ENCODE data around the gene SRC. TPM values are rescaled to one million over a fixed set of nuclear protein-coding genes. Genes with fewer than 3 reads are reported as not detected.
A peak's percentile ranks its signal among the peaks of the same experiment; 100 is the strongest.

SRC gene
- total and polyA plus RNA-seq, 2 experiments from 2014 or later: 8.0 to 25.9 TPM

DNA sequence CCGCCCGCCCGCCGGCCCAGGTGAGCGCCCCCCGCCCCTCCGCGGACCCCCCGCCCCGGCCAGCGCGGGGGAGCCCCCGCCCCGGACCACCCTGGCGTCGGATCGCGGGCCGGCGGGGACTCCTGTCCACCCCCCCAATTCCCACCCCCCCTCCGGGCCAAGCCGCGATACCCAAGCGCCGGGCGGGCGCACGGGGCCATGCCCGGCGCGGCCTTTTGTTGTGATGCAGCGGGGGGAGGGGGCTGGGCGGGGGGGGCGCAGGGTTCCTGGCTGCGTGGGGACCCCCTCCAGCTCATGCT, 245 bp downstream of the SRC start:
- Histone ChIP-seq H4K20me1 (replicated peaks; ENCODE audit: insufficient read depth) (peaks cover 9% of the 10 kb centered on the region; the same call in 1 of the 2 replicates), H3F3A (replicated peaks; ENCODE audit: low read depth) (no peaks in the 10 kb centered on the region), H3K4me1 (ENCODE audit: insufficient read depth) (peaks cover 5% of the 10 kb centered on the region; the same call in 1 of the 2 replicates), H2AFZ (no peak overlapping the region), H3K4me3 (peak overlapping the region; percentile 67), H3K9me2 (ENCODE audit: insufficient read depth) (no peaks in the 10 kb centered on the region), H3K27ac (ENCODE audit: low read depth) (no peak overlapping the region), H3K27me3 (ENCODE audit: insufficient read depth) (no peaks in the 10 kb centered on the region), H3K79me2 (replicated peaks; ENCODE audit: insufficient read depth) (peaks cover 44% of the 10 kb centered on the region), H3K36me3 (ENCODE audit: insufficient read depth) (no peaks in the 10 kb centered on the region), H3K4me2 (peak overlapping the region; percentile 84)
- H3K9me3 Mint-ChIP-seq: no peaks in the 10 kb centered on the region
- no peak overlapping the region; the same call in 2 of the 3 replicates for H3K4me3 Mint-ChIP-seq
- no peak; the same call in 2 of the 3 replicates for ATAC-seq
- H3K27ac Mint-ChIP-seq: no peak overlapping the region
- peaks cover 10% of the 10 kb centered on the region; the same call in 2 of the 3 replicates for H3K36me3 Mint-ChIP-seq (ENCODE audit: low read depth)
- H3K27me3 Mint-ChIP-seq (ENCODE audit: insufficient read depth, low read depth, poor library complexity): peaks cover 19% of the 10 kb centered on the region
- H3K4me1 Mint-ChIP-seq: peaks cover 26% of the 10 kb centered on the region
- DNase-seq (ENCODE audit: low spot score): no peak
- TF ChIP-seq, protein P1, sequence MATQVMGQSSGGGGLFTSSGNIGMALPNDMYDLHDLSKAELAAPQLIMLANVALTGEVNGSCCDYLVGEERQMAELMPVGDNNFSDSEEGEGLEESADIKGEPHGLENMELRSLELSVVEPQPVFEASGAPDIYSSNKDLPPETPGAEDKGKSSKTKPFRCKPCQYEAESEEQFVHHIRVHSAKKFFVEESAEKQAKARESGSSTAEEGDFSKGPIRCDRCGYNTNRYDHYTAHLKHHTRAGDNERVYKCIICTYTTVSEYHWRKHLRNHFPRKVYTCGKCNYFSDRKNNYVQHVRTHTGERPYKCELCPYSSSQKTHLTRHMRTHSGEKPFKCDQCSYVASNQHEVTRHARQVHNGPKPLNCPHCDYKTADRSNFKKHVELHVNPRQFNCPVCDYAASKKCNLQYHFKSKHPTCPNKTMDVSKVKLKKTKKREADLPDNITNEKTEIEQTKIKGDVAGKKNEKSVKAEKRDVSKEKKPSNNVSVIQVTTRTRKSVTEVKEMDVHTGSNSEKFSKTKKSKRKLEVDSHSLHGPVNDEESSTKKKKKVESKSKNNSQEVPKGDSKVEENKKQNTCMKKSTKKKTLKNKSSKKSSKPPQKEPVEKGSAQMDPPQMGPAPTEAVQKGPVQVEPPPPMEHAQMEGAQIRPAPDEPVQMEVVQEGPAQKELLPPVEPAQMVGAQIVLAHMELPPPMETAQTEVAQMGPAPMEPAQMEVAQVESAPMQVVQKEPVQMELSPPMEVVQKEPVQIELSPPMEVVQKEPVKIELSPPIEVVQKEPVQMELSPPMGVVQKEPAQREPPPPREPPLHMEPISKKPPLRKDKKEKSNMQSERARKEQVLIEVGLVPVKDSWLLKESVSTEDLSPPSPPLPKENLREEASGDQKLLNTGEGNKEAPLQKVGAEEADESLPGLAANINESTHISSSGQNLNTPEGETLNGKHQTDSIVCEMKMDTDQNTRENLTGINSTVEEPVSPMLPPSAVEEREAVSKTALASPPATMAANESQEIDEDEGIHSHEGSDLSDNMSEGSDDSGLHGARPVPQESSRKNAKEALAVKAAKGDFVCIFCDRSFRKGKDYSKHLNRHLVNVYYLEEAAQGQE (IDR thresholded peaks at IDR 0.05; ENCODE audit: unreplicated experiment): no peak
- TF ChIP-seq, protein P2, sequence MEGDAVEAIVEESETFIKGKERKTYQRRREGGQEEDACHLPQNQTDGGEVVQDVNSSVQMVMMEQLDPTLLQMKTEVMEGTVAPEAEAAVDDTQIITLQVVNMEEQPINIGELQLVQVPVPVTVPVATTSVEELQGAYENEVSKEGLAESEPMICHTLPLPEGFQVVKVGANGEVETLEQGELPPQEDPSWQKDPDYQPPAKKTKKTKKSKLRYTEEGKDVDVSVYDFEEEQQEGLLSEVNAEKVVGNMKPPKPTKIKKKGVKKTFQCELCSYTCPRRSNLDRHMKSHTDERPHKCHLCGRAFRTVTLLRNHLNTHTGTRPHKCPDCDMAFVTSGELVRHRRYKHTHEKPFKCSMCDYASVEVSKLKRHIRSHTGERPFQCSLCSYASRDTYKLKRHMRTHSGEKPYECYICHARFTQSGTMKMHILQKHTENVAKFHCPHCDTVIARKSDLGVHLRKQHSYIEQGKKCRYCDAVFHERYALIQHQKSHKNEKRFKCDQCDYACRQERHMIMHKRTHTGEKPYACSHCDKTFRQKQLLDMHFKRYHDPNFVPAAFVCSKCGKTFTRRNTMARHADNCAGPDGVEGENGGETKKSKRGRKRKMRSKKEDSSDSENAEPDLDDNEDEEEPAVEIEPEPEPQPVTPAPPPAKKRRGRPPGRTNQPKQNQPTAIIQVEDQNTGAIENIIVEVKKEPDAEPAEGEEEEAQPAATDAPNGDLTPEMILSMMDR (conservative IDR thresholded peaks at IDR 0.05; ENCODE audit: low read depth in 2 of 2): no peak

DNA sequence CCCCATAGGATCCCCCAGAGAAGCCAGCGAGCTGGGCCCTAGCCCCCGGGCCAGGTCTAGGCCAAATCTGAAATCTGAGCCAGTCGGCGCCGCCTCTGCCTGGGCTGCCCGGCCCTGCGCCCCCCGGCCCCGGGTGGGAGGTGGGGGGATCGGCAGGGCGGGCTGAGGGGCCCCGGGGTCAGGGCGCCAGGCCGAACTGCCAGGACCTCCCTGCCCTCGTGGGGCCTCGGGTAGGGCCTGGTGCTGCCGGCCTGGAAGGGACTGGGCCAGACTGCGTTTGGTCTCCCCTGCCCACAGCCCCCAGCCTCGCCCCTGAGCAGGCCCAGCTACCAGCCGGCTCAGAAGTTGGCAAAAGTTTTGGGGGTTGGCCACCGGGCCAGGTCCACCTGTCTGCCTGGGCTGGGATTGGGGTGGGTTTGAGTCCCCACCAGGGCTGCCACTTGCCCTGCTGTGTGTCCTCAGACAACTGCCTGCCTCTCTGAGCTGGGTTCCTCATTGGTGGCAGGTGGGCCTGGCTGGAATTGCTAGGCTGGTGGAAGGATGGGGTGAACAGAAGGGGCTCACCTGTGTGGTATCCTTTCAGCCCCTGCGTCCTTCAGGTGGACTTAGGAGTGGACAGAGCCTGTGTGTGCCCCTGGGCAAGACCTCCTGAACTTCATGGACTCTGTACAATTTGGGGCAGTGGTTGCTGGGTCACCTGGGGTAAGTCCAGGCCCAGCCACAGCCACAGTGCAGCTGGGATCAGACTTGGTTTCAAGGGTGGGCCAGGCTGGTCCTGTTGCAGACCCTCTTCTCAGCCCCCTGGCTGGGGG, 801 bp downstream of the SRC start:
- Histone ChIP-seq H3K79me2 (replicated peaks; ENCODE audit: insufficient read depth) (peaks cover 50% of the 10 kb centered on the region), H3K9me2 (ENCODE audit: insufficient read depth) (no peaks in the 10 kb centered on the region), H3K4me1 (ENCODE audit: insufficient read depth) (peaks cover 5% of the 10 kb centered on the region; the same call in 1 of the 2 replicates), H3K4me2 (peak overlapping the region; percentile 78), H2AFZ (no peak overlapping the region), H3K36me3 (ENCODE audit: insufficient read depth) (no peaks in the 10 kb centered on the region), H4K20me1 (replicated peaks; ENCODE audit: insufficient read depth) (peaks cover 9% of the 10 kb centered on the region; the same call in 1 of the 2 replicates), H3K27ac (ENCODE audit: low read depth) (no peak overlapping the region), H3F3A (replicated peaks; ENCODE audit: low read depth) (no peaks in the 10 kb centered on the region), H3K27me3 (ENCODE audit: insufficient read depth) (no peaks in the 10 kb centered on the region), H3K4me3 (peak overlapping the region; percentile 67)
- Mint-ChIP-seq H3K27me3 (ENCODE audit: insufficient read depth, low read depth, poor library complexity) (peaks cover 19% of the 10 kb centered on the region), H3K4me3 (peak overlapping the region; percentile 66), H3K36me3 (ENCODE audit: low read depth) (peaks cover 12% of the 10 kb centered on the region; the same call in 2 of the 3 replicates), H3K27ac (no peak overlapping the region), H3K9me3 (no peaks in the 10 kb centered on the region), H3K4me1 (peaks cover 26% of the 10 kb centered on the region)
- peak; percentile 54 for ATAC-seq
- DNase-seq (ENCODE audit: low spot score): peak; percentile 59
- TF ChIP-seq EZH2phosphoT487 (IDR thresholded peaks at IDR 0.05; ENCODE audit: unreplicated experiment): no peak
